Left lung (tissue), 10 donors: ENCODE results near the gene CFAP58. TPM values are rescaled to one million over a fixed set of nuclear protein-coding genes. Genes with fewer than 3 reads are reported as not detected.

Experiments used
- ATAC-seq: fragments of 200-7000 bp; cut with Tn5 transposase; one replicate; pipeline ENCODE4 v1.9.1; 2020; ENCODE audit warnings: moderate library complexity
- DNase-seq, 4 donors: peaks; one replicate each; pipeline ENCODE4 v3.0.0-alpha.2; 2013 to 2020
- H3K27ac ChIP-seq, 2 donors: fragments of 200-600 bp; sonication (generic) in 1 of 2; one replicate each; pipeline versions ENCODE4 v1.5.0 to v1.8.0; 2020 to 2021
- H3K27me3 ChIP-seq, 2 donors: fragments of 200-600 bp; sonication (generic) in 1 of 2; one replicate each; pipeline versions ENCODE4 v1.5.0 to v1.8.0; 2020 to 2021
- H3K36me3 ChIP-seq, 2 donors: fragments of 200-600 bp; sonication (generic) in 1 of 2; one replicate each; pipeline versions ENCODE4 v1.5.0 to v1.8.0; 2020 to 2021
- H3K4me1 ChIP-seq, 2 donors: fragments of 200-600 bp; one replicate each; pipeline ENCODE4 v1.8.0; 2021
- H3K4me3 ChIP-seq, 2 donors: fragments of 200-600 bp; sonication (generic) in 1 of 2; one replicate each; pipeline versions ENCODE4 v1.5.0 to v1.8.0; 2020 to 2021; ENCODE audit warnings: mild to moderate bottlenecking in 1 of 2
- H3K9me3 ChIP-seq, 2 donors: fragments of 200-600 bp; sonication (generic) in 1 of 2; one replicate each; pipeline versions ENCODE4 v1.5.0 to v1.8.0; 2020 to 2021
- CTCF ChIP-seq, 2 donors: fragments of 200-600 bp; sonication (generic) in 1 of 2; IDR thresholded peaks; one replicate each; pipeline versions ENCODE4 v1.5.0 to v1.8.0; 2021; ENCODE audit warnings: antibody characterized with exemption in 2 of 2
- intact Hi-C, 2 donors: fragments of 100-400 bp; cut with DNase I; formaldehyde crosslinking; loops; one replicate each; pipeline versions ENCODE4 v1.11.2 to v1.14.2; 2022
- polyA plus RNA-seq, 6 donors: library from polyadenylated mRNA; unstranded; fragments of 120-200 nt; gene quantifications; one replicate each; pipeline ENCODE4 v1.2.1, GENCODE V29; 2013; ENCODE audit not compliant: insufficient read length in 6 of 6
- total RNA-seq, 2 donors: library from RNA; stranded (reverse); fragmentation: NEBNext Ultra II Directional; extraction: Animal tissue kit (Norgen Biotek cat#: 25700); gene quantifications; one replicate each; pipeline ENCODE4 v1.2.1, GENCODE V29; 2021
- donor health status: DM: no; HTN: yes; CAD: no.
- donor health status: DM: no; HTN: no; CAD: no.

CFAP58 gene
- total and polyA plus RNA-seq, 8 donors: 0.29 to 2.2 (median 1.6) TPM

- no peak for TF ChIP-seq CTCF (IDR thresholded peaks at IDR 0.05)
- DNase-seq (no peak), ATAC-seq (no peak)
- intact Hi-C loops: no loop called here
- no peaks in the 10 kb centered on the region for H3K27me3 ChIP-seq
- H3K4me3 ChIP-seq: no peak overlapping the region
- H3K27ac ChIP-seq: peak overlapping the region in 1 of 2 donors; percentile 23
- peaks cover 0 to 53% of the 10 kb centered on the region in 2 donors for H3K36me3 ChIP-seq
- H3K4me1 ChIP-seq: peaks cover 0 to 46% of the 10 kb centered on the region in 2 donors
- H3K9me3 ChIP-seq: no peaks in the 10 kb centered on the region
These were observed 45.8 kb upstream of the CFAP58 start for GRCh38 chr10:104307576-104308438.

- ATAC-seq: no peak
- H3K27ac ChIP-seq: peak overlapping the region in 1 of 2 donors; percentile 23
- no peaks in the 10 kb centered on the region for H3K27me3 ChIP-seq
- H3K4me3 ChIP-seq: no peak overlapping the region
- peaks cover 0 to 59% of the 10 kb centered on the region in 2 donors for H3K36me3 ChIP-seq
- intact Hi-C loops: no loop called here
- H3K9me3 ChIP-seq: no peaks in the 10 kb centered on the region
- no peak for DNase-seq
- peaks cover 0 to 46% of the 10 kb centered on the region in 2 donors for H3K4me1 ChIP-seq
- no peak for TF ChIP-seq CTCF (IDR thresholded peaks at IDR 0.05)
These were observed 45.2 kb upstream of the CFAP58 start for GRCh38 chr10:104308439-104308903.

- no peak for TF ChIP-seq CTCF (IDR thresholded peaks at IDR 0.05)
These were observed 43.4 kb upstream of the CFAP58 start for GRCh38 chr10:104309980-104310978.

GRCh38 chr10:104311184-104311720, 42.4 kb upstream of the CFAP58 start:
- no peaks in the 10 kb centered on the region for H3K9me3 ChIP-seq
- no peak overlapping the region for H3K4me3 ChIP-seq
- no peak for TF ChIP-seq CTCF (IDR thresholded peaks at IDR 0.05)
- ATAC-seq: no peak
- H3K4me1 ChIP-seq: peaks cover 0 to 40% of the 10 kb centered on the region in 2 donors
- DNase-seq: no peak
- peak overlapping the region in 1 of 2 donors; percentile 15 for H3K27ac ChIP-seq
- H3K36me3 ChIP-seq: peaks cover 0 to 87% of the 10 kb centered on the region in 2 donors
- no peaks in the 10 kb centered on the region for H3K27me3 ChIP-seq
- intact Hi-C loops: no loop called here

More at GRCh38 chr10:104309980-104310978, 43.4 kb upstream of the CFAP58 start:
- ATAC-seq: no peak
- no peak overlapping the region for H3K4me3 ChIP-seq
- DNase-seq: no peak
- peaks cover 0 to 77% of the 10 kb centered on the region in 2 donors for H3K36me3 ChIP-seq
- no peaks in the 10 kb centered on the region for H3K27me3 ChIP-seq
- H3K9me3 ChIP-seq: no peaks in the 10 kb centered on the region
- intact Hi-C loops: no loop called here
- H3K27ac ChIP-seq: peak overlapping the region; percentile 30 to 41
- peaks cover 0 to 43% of the 10 kb centered on the region in 2 donors for H3K4me1 ChIP-seq
